ENCODE results near the gene RPS19. TPM values are rescaled to one million over a fixed set of nuclear protein-coding genes. Genes with fewer than 3 reads are reported as not detected.

Gene RPS19
- total RNA-seq, 4 donors from 2014 or later, result 363 to 861 (median 619) TPM

DNA sequence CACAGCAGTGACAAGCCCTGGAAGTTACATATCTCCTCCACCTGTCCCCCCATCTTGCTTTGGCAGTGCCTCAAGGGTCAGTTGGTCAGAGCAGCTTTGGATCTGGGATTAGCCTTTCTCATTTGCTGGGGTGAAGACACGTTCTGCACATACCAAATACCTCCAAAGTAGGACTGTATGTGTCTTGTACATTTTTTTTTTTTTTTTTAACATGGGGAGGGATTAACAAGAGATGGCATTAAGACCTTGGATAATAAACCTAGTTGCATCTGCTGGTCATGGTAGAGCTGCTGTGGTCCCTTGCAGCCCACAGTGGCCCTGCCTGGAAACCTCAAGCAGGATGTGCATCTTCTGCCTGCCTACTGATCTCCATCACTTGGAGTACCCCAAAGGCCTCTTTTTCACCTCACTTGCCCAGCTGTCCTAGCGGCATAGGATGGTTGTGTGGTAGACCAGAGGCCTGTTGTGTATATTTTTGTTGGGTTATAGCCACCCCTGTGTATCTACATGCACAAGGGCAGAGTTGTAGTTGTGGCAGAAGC, 2.5 kb downstream of the RPS19 start:
- peaks cover 0 to 42% (median 0%) of the 10 kb centered on the region in 3 donors for H3K36me3 ChIP-seq
- peak overlapping the region in 1 of 4 donors; percentile 46 for H3K27ac ChIP-seq
- H3K4me3 ChIP-seq, result no peak overlapping the region
- TF ChIP-seq CTCF (IDR thresholded peaks at IDR 0.05) (no peak), POLR2A (IDR thresholded peaks at IDR 0.05) (no peak)
- DNase-seq, result no peak
- no peaks in the 10 kb centered on the region for H3K9me3 ChIP-seq
- no peaks in the 10 kb centered on the region for H3K27me3 ChIP-seq
- H3K4me1 ChIP-seq, result peaks cover 0 to 50% (median 29%) of the 10 kb centered on the region in 4 donors

- Histone ChIP-seq H3K4me1 (peaks cover 0 to 59% (median 32%) of the 10 kb centered on the region in 4 donors), H3K27ac (peak overlapping the region in 1 of 4 donors; percentile 46), H3K9me3 (no peaks in the 10 kb centered on the region), H3K36me3 (peaks cover 0 to 42% (median 0%) of the 10 kb centered on the region in 3 donors), H3K4me3 (no peak overlapping the region), H3K27me3 (no peaks in the 10 kb centered on the region)
- no peak for DNase-seq
- TF ChIP-seq CTCF (IDR thresholded peaks at IDR 0.05) (no peak), POLR2A (IDR thresholded peaks at IDR 0.05) (no peak)
Observed at GRCh38 chr19:41863209-41863931, 3.3 kb downstream of the RPS19 start.

DNA sequence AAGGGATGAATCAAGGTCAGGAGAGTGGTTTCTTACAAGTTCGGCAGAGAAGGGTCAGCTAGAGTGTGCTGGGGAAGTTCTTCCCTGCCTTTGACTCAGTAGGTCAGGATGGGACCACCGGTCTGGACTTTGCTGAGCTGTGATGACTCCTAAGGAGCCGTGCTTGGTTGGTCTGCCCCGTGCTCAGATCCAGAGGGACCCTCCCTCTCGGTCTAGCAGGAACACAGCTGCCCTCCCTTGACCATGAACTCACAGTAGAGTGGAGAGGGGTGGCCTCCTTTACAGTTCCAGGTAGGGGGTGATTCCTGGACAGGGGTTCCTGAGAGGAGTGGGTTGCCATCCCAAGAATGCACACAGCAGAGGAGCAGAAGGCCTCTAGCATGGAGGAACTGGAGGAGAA, 4.3 kb downstream of the RPS19 start:
- H3K9me3 ChIP-seq, result no peaks in the 10 kb centered on the region
- no peaks in the 10 kb centered on the region for H3K27me3 ChIP-seq
- H3K4me1 ChIP-seq, result peaks cover 0 to 69% (median 33%) of the 10 kb centered on the region in 4 donors
- H3K36me3 ChIP-seq, result peaks cover 0 to 48% (median 0%) of the 10 kb centered on the region in 3 donors
- no peak for DNase-seq
- TF ChIP-seq CTCF (IDR thresholded peaks at IDR 0.05) (no peak), POLR2A (IDR thresholded peaks at IDR 0.05) (no peak)
- no peak overlapping the region for H3K4me3 ChIP-seq
- peak overlapping the region in 1 of 4 donors; percentile 14 for H3K27ac ChIP-seq

DNA sequence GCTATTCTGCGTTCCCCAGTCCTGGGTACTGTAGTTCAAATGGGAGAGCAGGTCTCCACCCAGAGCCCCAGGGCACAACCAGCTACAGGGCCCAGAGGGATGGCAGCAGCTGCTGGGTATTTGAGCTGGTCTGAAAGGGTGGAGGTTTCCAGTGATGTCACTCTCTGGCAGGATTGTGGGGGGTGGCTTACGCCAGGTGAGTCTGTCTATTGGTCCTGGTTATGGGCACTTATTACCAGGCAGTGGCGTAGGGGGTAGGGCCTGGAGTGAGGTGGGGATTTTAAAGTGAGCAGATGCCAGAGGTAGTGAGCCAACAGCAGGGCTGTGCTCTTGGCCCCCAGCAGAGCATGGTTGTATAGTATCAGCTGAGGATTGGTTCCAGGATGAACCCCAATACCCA, 6.2 kb downstream of the RPS19 start:
- H3K27ac ChIP-seq, result no peak overlapping the region
- H3K4me1 ChIP-seq, result peaks cover 3 to 80% (median 37%) of the 10 kb centered on the region in 4 donors
- no peak for TF ChIP-seq POLR2A (IDR thresholded peaks at IDR 0.05)
- TF ChIP-seq CTCF (IDR thresholded peaks at IDR 0.05), result no peak
- no peak overlapping the region for H3K4me3 ChIP-seq
- H3K27me3 ChIP-seq, result no peaks in the 10 kb centered on the region
- peaks cover 0 to 63% (median 0%) of the 10 kb centered on the region in 3 donors for H3K36me3 ChIP-seq
- no peak for DNase-seq
- no peaks in the 10 kb centered on the region for H3K9me3 ChIP-seq

DNA sequence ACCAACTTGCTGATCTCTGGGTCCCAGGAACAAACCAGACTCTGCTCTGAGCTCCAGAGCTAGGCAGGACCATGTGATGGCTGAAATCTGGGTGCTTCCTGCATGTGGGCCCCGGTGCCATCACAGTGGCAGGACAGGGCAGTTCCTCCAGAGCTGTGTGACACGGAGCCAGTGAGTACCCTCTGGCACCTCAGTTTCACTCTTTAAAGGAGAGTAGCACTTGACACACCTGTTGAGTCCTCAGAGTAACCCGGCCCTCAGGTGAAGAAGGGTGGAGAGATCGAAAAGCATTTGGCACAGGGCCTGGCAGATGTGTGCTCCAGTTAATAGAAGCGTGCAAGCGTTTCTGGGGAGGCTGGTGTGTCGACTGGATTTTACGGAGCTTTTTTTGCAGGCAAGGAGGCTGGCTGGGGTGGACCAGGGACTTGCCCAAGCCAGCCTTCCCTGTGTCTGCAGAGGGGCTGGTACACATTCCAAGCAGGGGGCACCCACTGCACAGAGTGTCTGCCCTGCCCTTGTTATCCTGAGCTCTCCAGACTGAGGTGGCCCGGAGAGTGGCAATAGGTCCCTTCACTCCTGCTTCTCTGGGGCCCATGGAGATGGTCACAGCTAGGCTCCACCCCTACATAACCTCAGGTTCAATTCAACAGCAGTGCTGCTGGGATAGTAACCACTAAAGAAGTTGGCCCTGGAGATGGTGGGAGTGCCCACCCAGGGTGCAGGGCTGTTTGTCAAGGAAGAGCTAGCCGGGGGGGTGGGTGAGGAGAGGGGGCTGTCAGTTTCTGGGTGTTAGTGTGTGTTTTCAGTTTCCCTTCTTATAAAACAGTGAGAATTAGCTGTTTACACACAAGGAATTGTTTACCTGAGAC, 8.3 kb downstream of the RPS19 start:
- Histone ChIP-seq H3K27me3 (no peaks in the 10 kb centered on the region), H3K4me3 (no peak overlapping the region), H3K27ac (peak overlapping the region in 3 of 4 donors; percentile 36 to 98 (median 68)), H3K4me1 (peaks cover 3 to 72% (median 40%) of the 10 kb centered on the region in 4 donors), H3K9me3 (no peaks in the 10 kb centered on the region), H3K36me3 (peaks cover 0 to 51% (median 0%) of the 10 kb centered on the region in 3 donors)
- no peak for DNase-seq
- TF ChIP-seq POLR2A (IDR thresholded peaks at IDR 0.05) (peak in 1 of 2 donors; percentile 18), CTCF (IDR thresholded peaks at IDR 0.05) (no peak)
